SU-DHL-6 (cell line): ENCODE results near the gene KIF1A.

Experiments used
- EZH2phosphoT487 ChIP-seq: fragments of 200-600 bp; sonication (generic), shearing (Covaris generic); conservative IDR thresholded peaks from 2 replicates; pipeline ENCODE4 v1.6.1; 2018; ENCODE audit warnings: mild to moderate bottlenecking, antibody characterized with exemption, low read length, moderate library complexity, mixed read lengths
- TF ChIP-seq, protein P1 (sequence below): fragments of 200-600 bp; sonication (generic); IDR thresholded peaks from one replicate; pipeline ENCODE4 v1.5.1; 2017; ENCODE audit warnings: antibody characterized with exemption, mild to moderate bottlenecking, low read length, moderate library complexity; ENCODE audit not compliant: insufficient read depth, poor library complexity, severe bottlenecking

- TF ChIP-seq, protein P1, sequence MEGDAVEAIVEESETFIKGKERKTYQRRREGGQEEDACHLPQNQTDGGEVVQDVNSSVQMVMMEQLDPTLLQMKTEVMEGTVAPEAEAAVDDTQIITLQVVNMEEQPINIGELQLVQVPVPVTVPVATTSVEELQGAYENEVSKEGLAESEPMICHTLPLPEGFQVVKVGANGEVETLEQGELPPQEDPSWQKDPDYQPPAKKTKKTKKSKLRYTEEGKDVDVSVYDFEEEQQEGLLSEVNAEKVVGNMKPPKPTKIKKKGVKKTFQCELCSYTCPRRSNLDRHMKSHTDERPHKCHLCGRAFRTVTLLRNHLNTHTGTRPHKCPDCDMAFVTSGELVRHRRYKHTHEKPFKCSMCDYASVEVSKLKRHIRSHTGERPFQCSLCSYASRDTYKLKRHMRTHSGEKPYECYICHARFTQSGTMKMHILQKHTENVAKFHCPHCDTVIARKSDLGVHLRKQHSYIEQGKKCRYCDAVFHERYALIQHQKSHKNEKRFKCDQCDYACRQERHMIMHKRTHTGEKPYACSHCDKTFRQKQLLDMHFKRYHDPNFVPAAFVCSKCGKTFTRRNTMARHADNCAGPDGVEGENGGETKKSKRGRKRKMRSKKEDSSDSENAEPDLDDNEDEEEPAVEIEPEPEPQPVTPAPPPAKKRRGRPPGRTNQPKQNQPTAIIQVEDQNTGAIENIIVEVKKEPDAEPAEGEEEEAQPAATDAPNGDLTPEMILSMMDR: no peak
- no peak for TF ChIP-seq EZH2phosphoT487
These were observed 93.1 kb downstream of the KIF1A start for GRCh38 chr2:240726876-240727275.
